Thyroid gland (tissue), 4 donors: ENCODE data around the gene KHDC4. TPM values are rescaled to one million over a fixed set of nuclear protein-coding genes. Genes with fewer than 3 reads are reported as not detected.

Source experiments
- DNase-seq, 2 donors: peaks; one replicate each; pipeline ENCODE4 v3.0.0-alpha.2; 2019
- H3K27ac ChIP-seq, 3 donors: fragments of 200-600 bp; sonication (generic); 1 replicate in 2 of 3; 2 replicates in 1 of 3; pipeline ENCODE4 v1.5.1; 2016 to 2019; ENCODE audit warnings: mild to moderate bottlenecking in 1 of 3, moderate library complexity in 1 of 3
- H3K27me3 ChIP-seq: fragments of 200-600 bp; sonication (generic); one replicate; pipeline ENCODE4 v1.5.1; 2019
- H3K36me3 ChIP-seq, 2 donors: fragments of 200-600 bp; sonication (generic); one replicate each; pipeline ENCODE4 v1.5.1; 2016 to 2019
- H3K4me1 ChIP-seq, 2 donors: fragments of 200-600 bp; sonication (generic); one replicate each; pipeline ENCODE4 v1.5.1; 2017 to 2019
- H3K4me3 ChIP-seq, 3 donors: fragments of 200-600 bp; sonication (generic); replicated peaks in 1 of 3; 1 replicate in 2 of 3; 2 replicates in 1 of 3; pipeline ENCODE4 v1.5.1; 2016; ENCODE audit warnings: mild to moderate bottlenecking in 1 of 3
- H3K9me3 ChIP-seq: fragments of 200-600 bp; sonication (generic); one replicate; pipeline ENCODE4 v1.5.1; 2017
- POLR2A ChIP-seq, 2 donors: fragments of 450-650 bp; IDR thresholded peaks; one replicate each; pipeline ENCODE4 v1.6.1; 2017; ENCODE audit warnings: antibody characterized with exemption in 2 of 2, mild to moderate bottlenecking in 2 of 2, moderate library complexity in 1 of 2
- WGBS, 2 donors: methylation state at CpG; one replicate each; pipeline ENCODE4 v1.1.5; 2017; 5-methylcytosine and 5-hydroxymethylcytosine counted together
- intact Hi-C: fragments of 100-400 bp; cut with DNase I; formaldehyde crosslinking; loops from one replicate; pipeline ENCODE4 v1.15.1; 2023
- total RNA-seq, 4 donors: library from RNA; depleted of rRNA; stranded (reverse); fragments of >200 nt; gene quantifications; one replicate each; pipeline ENCODE4 v1.2.3, GENCODE V29; 2016
- TF ChIP-seq, protein P1 (sequence below), 6 experiments: fragments of 200-600 bp in 3 of 6; fragments of 450-650 bp in 3 of 6; sonication (generic) in 3 of 6; IDR thresholded peaks; one replicate each; pipeline ENCODE4 v1.5.1; 2016 to 2019; ENCODE audit warnings: antibody characterized with exemption in 6 of 6, mild to moderate bottlenecking in 2 of 6, inconsistent platforms in 1 of 6, moderate library complexity in 1 of 6

The KHDC4 gene
- total RNA-seq, 4 donors from 2014 or later, result 58.5 to 114 (median 60.6) TPM

DNA sequence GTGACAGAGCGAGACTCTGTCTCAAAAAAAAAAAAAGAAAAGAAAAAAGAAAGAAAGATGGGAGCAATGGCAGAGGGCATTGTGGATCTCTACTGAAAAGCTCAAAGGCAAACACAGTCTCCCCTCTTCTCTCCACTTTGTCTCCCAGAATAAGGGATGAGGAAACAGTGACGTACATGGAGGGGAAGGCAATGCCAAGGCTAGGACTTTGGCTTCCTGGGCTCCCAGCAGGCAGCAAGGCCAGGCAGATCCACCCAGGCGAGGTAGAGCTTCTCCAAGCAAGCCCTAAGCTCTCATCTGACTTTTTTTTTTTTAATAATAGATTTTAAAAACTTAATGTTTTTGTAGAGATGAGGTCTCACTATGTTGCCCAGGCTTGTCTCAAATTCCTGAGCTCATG lies 39.5 kb upstream of the KHDC4 start:
- H3K9me3 ChIP-seq, result no peaks in the 10 kb centered on the region
- peak overlapping the region; percentile 94 to 96 (median 96) for H3K27ac ChIP-seq
- no peak overlapping the region for H3K4me3 ChIP-seq
- intact Hi-C loops, result no loop called here
- peaks cover 72 to 83% of the 10 kb centered on the region in 2 donors for H3K4me1 ChIP-seq
- no peak for DNase-seq
- TF ChIP-seq POLR2A (IDR thresholded peaks at IDR 0.05), result no peak
- TF ChIP-seq, protein P1, sequence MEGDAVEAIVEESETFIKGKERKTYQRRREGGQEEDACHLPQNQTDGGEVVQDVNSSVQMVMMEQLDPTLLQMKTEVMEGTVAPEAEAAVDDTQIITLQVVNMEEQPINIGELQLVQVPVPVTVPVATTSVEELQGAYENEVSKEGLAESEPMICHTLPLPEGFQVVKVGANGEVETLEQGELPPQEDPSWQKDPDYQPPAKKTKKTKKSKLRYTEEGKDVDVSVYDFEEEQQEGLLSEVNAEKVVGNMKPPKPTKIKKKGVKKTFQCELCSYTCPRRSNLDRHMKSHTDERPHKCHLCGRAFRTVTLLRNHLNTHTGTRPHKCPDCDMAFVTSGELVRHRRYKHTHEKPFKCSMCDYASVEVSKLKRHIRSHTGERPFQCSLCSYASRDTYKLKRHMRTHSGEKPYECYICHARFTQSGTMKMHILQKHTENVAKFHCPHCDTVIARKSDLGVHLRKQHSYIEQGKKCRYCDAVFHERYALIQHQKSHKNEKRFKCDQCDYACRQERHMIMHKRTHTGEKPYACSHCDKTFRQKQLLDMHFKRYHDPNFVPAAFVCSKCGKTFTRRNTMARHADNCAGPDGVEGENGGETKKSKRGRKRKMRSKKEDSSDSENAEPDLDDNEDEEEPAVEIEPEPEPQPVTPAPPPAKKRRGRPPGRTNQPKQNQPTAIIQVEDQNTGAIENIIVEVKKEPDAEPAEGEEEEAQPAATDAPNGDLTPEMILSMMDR (IDR thresholded peaks at IDR 0.05), result no peak
- WGBS, 2 donors, result 78 to 79% methylated on average over 3 of the region's 3 CpGs
- H3K36me3 ChIP-seq, result no peaks in the 10 kb centered on the region
- H3K27me3 ChIP-seq, result no peaks in the 10 kb centered on the region

DNA sequence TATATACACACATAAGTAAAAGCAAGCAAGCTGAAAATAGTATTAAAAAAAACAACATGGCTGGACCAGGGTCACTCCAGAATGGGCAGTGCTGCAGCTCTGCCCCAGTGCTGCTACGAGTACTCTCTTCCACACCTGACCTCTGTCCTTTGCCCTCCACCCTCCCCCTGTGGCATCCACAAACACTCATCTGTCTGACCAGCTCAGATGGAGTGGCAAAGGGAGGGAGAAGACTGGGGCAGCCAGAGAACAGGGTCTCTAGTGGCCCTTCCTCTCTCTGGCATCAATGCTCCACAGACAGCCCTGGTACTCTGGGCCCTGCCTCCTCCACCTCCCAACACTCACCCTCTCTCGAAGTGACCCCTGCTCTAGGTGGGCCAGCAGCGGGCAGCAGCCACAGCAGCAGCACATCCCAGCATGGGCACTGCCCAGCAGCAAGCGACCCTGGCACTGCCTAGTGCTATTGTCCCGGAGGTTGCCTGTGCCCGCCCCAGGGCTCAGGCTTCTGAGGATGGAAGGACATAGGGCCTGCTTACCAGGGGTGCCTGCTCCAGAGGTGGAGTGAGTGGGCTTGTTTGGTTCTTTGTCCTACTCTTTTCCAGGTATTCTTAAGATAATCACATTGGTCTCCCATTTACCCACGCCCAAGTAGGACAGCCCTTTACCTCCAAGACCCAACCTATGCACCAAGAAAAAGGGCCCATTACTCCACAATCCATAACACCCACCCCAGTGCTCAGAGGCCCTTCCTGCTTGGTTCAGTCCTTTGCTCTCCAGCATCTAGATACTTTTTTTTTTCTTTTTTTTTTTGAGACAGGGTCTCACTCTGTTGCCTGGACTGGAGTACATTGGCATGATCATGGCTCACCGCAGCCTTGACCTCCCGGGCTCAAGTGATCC lies 37.9 kb upstream of the KHDC4 start:
- Histone ChIP-seq H3K4me3 (no peak overlapping the region), H3K27ac (peak overlapping the region in 2 of 3 donors; percentile 8 to 96), H3K36me3 (peaks cover 0 to 7% of the 10 kb centered on the region in 2 donors), H3K27me3 (no peaks in the 10 kb centered on the region), H3K9me3 (no peaks in the 10 kb centered on the region), H3K4me1 (peaks cover 66 to 96% of the 10 kb centered on the region in 2 donors)
- intact Hi-C loops, result no loop called here
- DNase-seq, result peak; percentile 28 to 42
- WGBS, 2 donors, result 63 to 73% methylated on average over 6 to 7 of the region's 9 CpGs
- TF ChIP-seq, protein P1 (IDR thresholded peaks at IDR 0.05), result no peak
- no peak for TF ChIP-seq POLR2A (IDR thresholded peaks at IDR 0.05)

DNA sequence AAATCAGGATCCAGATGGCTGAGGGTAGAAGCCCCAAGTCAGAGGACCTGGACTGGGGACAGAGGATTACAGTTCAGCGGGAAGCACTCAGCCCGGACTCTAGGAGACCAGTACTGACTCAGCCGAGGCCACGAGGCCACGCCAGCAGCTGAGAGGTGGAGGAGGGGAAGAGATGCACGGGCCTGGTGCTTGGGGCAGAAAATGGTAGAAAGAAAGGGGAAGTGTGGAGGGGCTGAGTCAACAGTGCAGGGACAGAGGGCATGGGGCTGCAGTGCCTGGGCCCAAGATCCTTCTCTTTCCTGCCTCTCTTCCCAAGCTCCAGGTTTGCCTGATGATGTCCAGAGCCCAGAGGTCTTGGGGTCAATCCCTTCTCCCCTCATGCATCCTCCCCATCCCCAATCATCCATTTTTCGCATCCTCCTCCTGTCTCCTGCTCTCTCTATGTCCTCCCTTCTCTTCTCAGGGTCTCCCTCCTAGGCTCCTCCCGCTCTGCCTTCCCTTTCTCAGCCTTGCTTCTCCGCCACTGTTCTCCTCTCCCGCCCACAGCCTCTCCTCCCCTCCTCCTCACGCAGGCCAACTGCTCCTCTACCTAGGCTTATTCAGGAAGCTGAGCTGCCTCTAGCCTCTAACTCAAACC lies 36.4 kb upstream of the KHDC4 start:
- 49 to 62% methylated on average over 11 of the region's 11 CpGs for WGBS, 2 donors
- TF ChIP-seq, protein P1 (IDR thresholded peaks at IDR 0.05), result no peak
- TF ChIP-seq POLR2A (IDR thresholded peaks at IDR 0.05), result no peak
- peaks cover 52 to 86% of the 10 kb centered on the region in 2 donors for H3K4me1 ChIP-seq
- intact Hi-C loops, result no loop called here
- H3K27ac ChIP-seq, result peak overlapping the region in 2 of 3 donors; percentile 8 to 42
- no peaks in the 10 kb centered on the region for H3K9me3 ChIP-seq
- H3K4me3 ChIP-seq, result no peak overlapping the region
- H3K27me3 ChIP-seq, result no peaks in the 10 kb centered on the region
- peaks cover 10 to 21% of the 10 kb centered on the region in 2 donors for H3K36me3 ChIP-seq
- DNase-seq, result peak in 1 of 2 donors; percentile 36

DNA sequence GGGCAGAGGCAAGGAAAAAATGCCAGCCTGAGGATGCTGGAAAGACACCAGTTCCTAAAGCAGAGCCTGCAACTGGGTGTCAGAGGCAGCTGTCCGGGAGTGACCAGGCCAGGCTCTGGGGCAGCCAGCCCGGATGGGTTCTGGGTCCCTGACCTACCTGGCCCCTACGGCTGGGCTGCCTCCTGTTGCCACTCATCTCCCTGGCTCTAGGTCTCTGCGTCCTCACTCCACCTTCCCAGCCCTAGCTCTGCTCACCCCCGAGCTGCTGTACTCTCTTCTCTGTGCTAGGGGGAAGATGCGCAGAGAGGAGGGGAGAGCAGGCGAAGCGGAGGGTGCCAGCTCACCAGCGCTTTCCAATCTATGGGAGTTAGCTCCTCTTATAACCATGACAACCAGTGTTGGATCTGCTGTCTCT lies 35.2 kb upstream of the KHDC4 start:
- Histone ChIP-seq H3K27me3 (no peaks in the 10 kb centered on the region), H3K4me3 (no peak overlapping the region), H3K9me3 (no peaks in the 10 kb centered on the region), H3K27ac (peak overlapping the region in 1 of 3 donors; percentile 76), H3K36me3 (peaks cover 22 to 33% of the 10 kb centered on the region in 2 donors), H3K4me1 (peaks cover 39 to 73% of the 10 kb centered on the region in 2 donors)
- intact Hi-C loops, result no loop called here
- TF ChIP-seq POLR2A (IDR thresholded peaks at IDR 0.05), result no peak
- TF ChIP-seq, protein P1 (IDR thresholded peaks at IDR 0.05), result no peak
- DNase-seq, result no peak
- 80 to 94% methylated on average over 8 to 9 of the region's 9 CpGs for WGBS, 2 donors
